Measurements from ENCODE around the gene TMEM178A.

DNA sequence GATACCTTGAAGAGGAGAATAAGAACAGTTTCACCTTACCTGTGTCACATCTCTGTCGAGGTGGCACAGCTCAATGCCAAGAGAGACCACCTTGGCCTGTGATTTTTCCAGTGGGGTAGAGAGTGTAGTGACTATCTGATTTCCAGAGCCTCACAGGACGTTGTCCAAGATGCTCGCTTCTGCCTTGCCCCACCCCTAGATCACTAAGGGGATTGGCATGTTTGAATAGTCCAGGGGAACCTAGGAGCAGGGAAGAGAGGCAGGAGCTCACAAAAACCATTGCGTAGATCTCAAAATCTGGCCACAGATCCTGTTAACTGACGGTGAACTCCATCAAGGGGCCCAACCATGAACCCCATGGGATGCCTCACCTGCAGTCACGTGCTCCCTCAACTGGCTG lies 24.2 kb downstream of the TMEM178A start:
- TF ChIP-seq, protein P1, sequence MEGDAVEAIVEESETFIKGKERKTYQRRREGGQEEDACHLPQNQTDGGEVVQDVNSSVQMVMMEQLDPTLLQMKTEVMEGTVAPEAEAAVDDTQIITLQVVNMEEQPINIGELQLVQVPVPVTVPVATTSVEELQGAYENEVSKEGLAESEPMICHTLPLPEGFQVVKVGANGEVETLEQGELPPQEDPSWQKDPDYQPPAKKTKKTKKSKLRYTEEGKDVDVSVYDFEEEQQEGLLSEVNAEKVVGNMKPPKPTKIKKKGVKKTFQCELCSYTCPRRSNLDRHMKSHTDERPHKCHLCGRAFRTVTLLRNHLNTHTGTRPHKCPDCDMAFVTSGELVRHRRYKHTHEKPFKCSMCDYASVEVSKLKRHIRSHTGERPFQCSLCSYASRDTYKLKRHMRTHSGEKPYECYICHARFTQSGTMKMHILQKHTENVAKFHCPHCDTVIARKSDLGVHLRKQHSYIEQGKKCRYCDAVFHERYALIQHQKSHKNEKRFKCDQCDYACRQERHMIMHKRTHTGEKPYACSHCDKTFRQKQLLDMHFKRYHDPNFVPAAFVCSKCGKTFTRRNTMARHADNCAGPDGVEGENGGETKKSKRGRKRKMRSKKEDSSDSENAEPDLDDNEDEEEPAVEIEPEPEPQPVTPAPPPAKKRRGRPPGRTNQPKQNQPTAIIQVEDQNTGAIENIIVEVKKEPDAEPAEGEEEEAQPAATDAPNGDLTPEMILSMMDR (IDR thresholded peaks at IDR 0.05) = no peak
- TF ChIP-seq POLR2AphosphoS5 (IDR thresholded peaks at IDR 0.05) (no peak), EP300 (IDR thresholded peaks at IDR 0.05) (no peak), POLR2A (IDR thresholded peaks at IDR 0.05) (no peak)

Data from sigmoid colon (tissue), 4 donors.